Measurements from ENCODE around the gene SBF1.

Gene SBF1

DNA sequence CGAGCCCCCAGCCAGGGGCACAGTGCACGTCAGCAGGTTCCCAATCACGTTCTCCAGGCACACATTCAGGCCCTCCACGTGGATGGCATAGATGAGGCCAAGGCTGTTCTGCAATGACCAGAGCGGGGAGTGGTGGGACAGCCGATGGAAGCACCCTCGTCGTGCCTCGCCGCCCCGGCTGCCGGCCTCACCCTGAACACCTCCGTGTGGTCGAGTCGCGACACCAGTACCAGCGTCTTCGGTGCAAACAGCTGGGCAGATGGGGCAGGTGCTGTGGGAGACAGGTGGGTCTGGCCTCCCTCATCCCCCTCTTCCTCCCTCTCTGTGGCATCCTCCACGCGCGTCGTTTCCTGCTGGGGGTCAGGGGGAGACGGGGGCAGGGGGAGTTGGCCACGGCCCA lies 7.5 kb downstream of the SBF1 start:
- in situ Hi-C loops (cut with MboI; ENCODE audit: low sequenced_read_pairs, unreplicated experiment): no loop called here

DNA sequence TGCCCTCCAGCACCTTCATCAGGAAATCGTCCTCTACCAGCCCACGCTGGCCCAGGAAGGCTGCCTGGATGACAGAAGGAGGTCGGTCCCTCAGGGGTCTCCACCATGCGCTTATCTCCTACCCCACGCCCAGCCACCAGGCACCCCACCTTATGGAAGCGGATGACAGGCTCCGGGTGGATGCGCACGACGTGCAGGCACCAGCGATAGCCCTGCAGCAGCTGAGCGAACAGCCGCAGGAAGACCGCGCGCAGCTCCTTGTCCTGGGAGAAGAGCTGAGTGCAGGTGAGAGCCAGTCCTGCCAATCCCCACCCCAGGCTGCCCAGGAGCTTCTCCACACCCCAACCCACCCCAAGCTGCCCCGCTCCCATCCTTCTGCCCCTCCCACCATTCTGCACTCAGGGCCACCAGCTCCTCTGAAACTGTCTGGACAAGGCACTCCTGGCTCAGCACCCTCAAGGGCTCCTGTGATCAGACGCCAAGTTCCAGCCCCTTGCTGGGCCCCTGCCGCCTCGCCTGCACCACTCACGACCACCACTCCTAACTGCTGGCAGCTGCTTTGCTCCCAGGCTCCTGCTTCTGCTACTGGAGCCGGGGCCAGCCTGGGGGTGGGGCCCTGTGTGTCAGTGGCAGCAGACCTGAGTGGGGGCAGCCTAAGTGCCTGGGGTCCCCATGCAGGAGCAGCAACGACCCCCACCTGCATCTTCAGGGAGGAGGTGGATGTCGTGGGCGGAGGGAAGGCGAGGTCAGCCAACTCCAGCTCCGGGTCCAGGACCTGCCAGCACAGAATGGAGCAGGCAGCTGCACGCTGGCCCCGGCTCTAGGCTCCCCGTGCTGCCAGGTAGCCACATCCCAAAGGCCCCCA lies 9.5 kb downstream of the SBF1 start:
- no peak for DNase-seq (ENCODE audit: low spot score)
- TF ChIP-seq, protein P1, sequence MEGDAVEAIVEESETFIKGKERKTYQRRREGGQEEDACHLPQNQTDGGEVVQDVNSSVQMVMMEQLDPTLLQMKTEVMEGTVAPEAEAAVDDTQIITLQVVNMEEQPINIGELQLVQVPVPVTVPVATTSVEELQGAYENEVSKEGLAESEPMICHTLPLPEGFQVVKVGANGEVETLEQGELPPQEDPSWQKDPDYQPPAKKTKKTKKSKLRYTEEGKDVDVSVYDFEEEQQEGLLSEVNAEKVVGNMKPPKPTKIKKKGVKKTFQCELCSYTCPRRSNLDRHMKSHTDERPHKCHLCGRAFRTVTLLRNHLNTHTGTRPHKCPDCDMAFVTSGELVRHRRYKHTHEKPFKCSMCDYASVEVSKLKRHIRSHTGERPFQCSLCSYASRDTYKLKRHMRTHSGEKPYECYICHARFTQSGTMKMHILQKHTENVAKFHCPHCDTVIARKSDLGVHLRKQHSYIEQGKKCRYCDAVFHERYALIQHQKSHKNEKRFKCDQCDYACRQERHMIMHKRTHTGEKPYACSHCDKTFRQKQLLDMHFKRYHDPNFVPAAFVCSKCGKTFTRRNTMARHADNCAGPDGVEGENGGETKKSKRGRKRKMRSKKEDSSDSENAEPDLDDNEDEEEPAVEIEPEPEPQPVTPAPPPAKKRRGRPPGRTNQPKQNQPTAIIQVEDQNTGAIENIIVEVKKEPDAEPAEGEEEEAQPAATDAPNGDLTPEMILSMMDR (IDR thresholded peaks at IDR 0.05; ENCODE audit: borderline replicate concordance, control extremely low read depth, extremely low read depth, insufficient read depth, missing control alignments): no peak
- in situ Hi-C loops (cut with MboI; ENCODE audit: low sequenced_read_pairs, unreplicated experiment): no loop called here

More for the DNA sequence above, 7.5 kb downstream of the SBF1 start:
- TF ChIP-seq, protein P1 (IDR thresholded peaks at IDR 0.05; ENCODE audit: borderline replicate concordance, control extremely low read depth, extremely low read depth, insufficient read depth, missing control alignments): no peak
- DNase-seq (ENCODE audit: low spot score): no peak

DNA sequence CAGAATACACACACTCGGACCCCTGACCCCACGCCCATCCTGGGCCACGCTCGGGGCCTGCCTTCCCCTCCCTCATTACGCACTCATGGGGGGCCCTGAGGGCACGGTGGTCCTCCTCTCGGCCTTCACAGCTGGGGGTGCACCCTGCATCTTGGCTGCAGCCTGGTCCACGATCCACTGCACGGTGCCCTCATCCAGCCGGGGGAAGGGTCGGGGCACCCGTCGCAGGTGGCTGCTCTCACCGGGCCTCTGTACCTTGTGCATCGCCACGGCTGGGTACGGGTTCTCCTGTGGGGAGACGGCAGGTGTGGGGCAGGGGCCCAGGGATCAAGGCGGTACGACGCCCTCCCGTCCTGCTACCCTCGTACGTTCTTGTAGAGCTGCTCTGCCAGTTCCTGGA lies 10.4 kb downstream of the SBF1 start:
- TF ChIP-seq, protein P1 (IDR thresholded peaks at IDR 0.05; ENCODE audit: borderline replicate concordance, control extremely low read depth, extremely low read depth, insufficient read depth, missing control alignments): no peak
- no peak for DNase-seq (ENCODE audit: low spot score)
- in situ Hi-C loops (cut with MboI; ENCODE audit: low sequenced_read_pairs, unreplicated experiment): no loop called here

DNA sequence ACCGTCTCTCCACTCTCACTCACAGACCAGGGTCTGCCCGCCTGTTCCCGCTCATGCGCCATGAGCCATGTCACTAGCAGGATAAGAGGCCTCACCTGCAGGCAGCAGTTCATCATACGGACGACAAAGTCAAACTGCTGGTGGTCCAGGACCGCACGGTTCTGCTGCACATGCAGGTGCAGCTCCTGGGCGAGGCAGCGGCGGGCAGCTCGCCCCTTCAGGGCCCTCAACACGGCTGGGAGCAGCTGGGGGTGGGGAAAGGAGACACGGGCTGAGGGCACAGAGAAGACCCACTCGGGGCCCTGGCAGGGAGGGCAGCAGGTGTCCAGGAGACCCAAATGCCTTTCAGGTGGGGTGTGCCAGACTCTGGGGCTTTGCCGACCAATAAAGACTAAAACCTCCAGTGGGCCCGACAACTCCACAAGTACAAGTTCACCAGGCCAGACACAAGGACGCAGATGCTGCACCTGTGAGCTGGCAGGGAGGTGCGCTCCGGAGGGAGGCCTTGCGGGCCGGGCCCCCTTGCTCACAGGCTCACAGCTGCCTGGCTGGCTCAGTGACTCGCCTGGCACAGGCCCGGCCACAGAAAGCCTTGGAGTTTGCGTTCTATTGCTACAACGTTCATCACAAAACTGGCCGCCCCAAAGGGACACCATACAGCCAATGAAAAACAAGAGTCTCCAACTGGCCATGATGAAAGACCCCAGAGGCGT lies 11.5 kb downstream of the SBF1 start:
- in situ Hi-C loops (cut with MboI; ENCODE audit: low sequenced_read_pairs, unreplicated experiment): no loop called here
- no peak for DNase-seq (ENCODE audit: low spot score)
- TF ChIP-seq, protein P1 (IDR thresholded peaks at IDR 0.05; ENCODE audit: borderline replicate concordance, control extremely low read depth, extremely low read depth, insufficient read depth, missing control alignments): no peak

DNA sequence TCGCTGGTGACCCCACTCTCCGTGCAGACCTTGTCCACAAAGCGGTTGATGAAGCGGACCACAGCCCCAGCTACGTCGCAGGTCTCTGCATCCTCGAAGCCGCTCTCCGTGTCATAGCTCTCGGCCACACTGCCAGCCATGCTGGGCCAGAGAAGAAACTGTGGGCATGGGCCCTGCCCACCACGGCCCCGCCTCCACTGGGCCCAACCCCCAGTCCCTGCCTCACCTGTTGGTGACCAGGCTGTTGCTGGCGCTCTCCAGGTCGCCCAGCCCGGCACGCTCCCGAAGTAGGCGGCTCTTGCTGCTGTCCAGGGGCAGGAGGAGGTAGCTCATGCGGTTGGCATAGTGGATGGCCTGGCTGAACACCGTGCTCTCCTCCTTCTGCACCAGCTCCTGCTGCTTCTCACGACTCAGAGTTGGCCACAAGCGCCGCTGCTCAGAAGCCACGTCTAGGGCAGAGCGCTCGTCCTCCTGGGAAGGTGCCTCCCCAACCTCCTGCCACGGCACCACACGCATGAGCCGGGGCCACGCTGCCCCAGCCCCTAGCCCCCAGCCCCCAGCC lies 12.8 kb downstream of the SBF1 start:
- in situ Hi-C loops (cut with MboI; ENCODE audit: low sequenced_read_pairs, unreplicated experiment): no loop called here
- TF ChIP-seq, protein P1 (IDR thresholded peaks at IDR 0.05; ENCODE audit: borderline replicate concordance, control extremely low read depth, extremely low read depth, insufficient read depth, missing control alignments): no peak
- no peak for DNase-seq (ENCODE audit: low spot score)

DNA sequence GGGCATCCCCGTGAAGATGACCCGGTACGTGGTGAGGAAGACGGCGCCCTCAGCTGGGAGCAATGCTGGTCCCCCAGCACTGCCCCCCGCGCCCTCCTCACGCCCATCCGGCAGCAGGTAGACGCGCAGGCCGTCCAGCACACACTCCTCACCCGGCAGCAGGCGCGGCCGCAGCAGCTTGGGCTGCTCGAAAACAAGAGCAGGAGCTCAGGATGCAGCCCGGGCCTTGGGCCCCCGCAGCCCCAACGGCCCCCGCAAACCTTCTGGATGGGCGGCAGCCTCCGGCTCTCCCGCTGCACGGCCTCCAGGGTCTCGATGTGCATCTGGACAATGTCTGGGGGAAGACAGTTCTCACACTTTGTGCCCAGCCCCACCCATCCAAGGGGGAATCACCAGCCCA lies 13.3 kb downstream of the SBF1 start:
- DNase-seq (ENCODE audit: low spot score): no peak
- TF ChIP-seq, protein P1 (IDR thresholded peaks at IDR 0.05; ENCODE audit: borderline replicate concordance, control extremely low read depth, extremely low read depth, insufficient read depth, missing control alignments): no peak
- in situ Hi-C loops (cut with MboI; ENCODE audit: low sequenced_read_pairs, unreplicated experiment): no loop called here

All from GM13976 (cell line).